ENCODE measurements around the gene PTPRM.

Gene PTPRM

GRCh38 chr18:8329186-8329771 lies 762.2 kb downstream of the PTPRM start:
- H3K79me2 ChIP-seq (ENCODE audit: control insufficient read depth, low read length) = no peaks in the 10 kb centered on the region
- no peak overlapping the region for H3K4me2 ChIP-seq (ENCODE audit: low read length)
- no peak overlapping the region for H3K4me3 ChIP-seq (ENCODE audit: low read length)
- no peaks in the 10 kb centered on the region for H3K9me3 ChIP-seq (ENCODE audit: control insufficient read depth, insufficient read depth, low read length)
- no peaks in the 10 kb centered on the region for H3K36me3 ChIP-seq (ENCODE audit: control insufficient read depth, low read length)
- no peak overlapping the region for H3K27ac ChIP-seq (ENCODE audit: low read depth, low read length)
- H3K27me3 ChIP-seq (ENCODE audit: control insufficient read depth, low read length) = no peaks in the 10 kb centered on the region
- H4K20me1 ChIP-seq (ENCODE audit: control insufficient read depth, insufficient read depth, low read depth, low read length) = no peaks in the 10 kb centered on the region
- H3F3A ChIP-seq (ENCODE audit: control insufficient read depth, insufficient read depth) = no peaks in the 10 kb centered on the region
- no peaks in the 10 kb centered on the region for H3K9me2 ChIP-seq (replicated peaks; ENCODE audit: control insufficient read depth, low read length)
- TF ChIP-seq EZH2phosphoT487 (IDR thresholded peaks at IDR 0.05; ENCODE audit: borderline replicate concordance, low read length) = no peak
- TF ChIP-seq, protein P1, sequence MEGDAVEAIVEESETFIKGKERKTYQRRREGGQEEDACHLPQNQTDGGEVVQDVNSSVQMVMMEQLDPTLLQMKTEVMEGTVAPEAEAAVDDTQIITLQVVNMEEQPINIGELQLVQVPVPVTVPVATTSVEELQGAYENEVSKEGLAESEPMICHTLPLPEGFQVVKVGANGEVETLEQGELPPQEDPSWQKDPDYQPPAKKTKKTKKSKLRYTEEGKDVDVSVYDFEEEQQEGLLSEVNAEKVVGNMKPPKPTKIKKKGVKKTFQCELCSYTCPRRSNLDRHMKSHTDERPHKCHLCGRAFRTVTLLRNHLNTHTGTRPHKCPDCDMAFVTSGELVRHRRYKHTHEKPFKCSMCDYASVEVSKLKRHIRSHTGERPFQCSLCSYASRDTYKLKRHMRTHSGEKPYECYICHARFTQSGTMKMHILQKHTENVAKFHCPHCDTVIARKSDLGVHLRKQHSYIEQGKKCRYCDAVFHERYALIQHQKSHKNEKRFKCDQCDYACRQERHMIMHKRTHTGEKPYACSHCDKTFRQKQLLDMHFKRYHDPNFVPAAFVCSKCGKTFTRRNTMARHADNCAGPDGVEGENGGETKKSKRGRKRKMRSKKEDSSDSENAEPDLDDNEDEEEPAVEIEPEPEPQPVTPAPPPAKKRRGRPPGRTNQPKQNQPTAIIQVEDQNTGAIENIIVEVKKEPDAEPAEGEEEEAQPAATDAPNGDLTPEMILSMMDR (IDR thresholded peaks at IDR 0.05; ENCODE audit: low read depth, low read length, poor library complexity, severe bottlenecking) = no peak
- no peaks in the 10 kb centered on the region for H3K4me1 ChIP-seq (ENCODE audit: control insufficient read depth, low read length)

GRCh38 chr18:8330575-8330974 lies 763.5 kb downstream of the PTPRM start:
- no peaks in the 10 kb centered on the region for H3K79me2 ChIP-seq (ENCODE audit: control insufficient read depth, low read length)
- no peaks in the 10 kb centered on the region for H3F3A ChIP-seq (ENCODE audit: control insufficient read depth, insufficient read depth)
- no peak overlapping the region for H3K27ac ChIP-seq (ENCODE audit: low read depth, low read length)
- no peaks in the 10 kb centered on the region for H4K20me1 ChIP-seq (ENCODE audit: control insufficient read depth, insufficient read depth, low read depth, low read length)
- no peaks in the 10 kb centered on the region for H3K27me3 ChIP-seq (ENCODE audit: control insufficient read depth, low read length)
- H3K36me3 ChIP-seq (ENCODE audit: control insufficient read depth, low read length) = no peaks in the 10 kb centered on the region
- no peak overlapping the region for H3K4me3 ChIP-seq (ENCODE audit: low read length)
- no peak overlapping the region for H3K4me2 ChIP-seq (ENCODE audit: low read length)
- H3K4me1 ChIP-seq (ENCODE audit: control insufficient read depth, low read length) = no peaks in the 10 kb centered on the region
- TF ChIP-seq, protein P1 (IDR thresholded peaks at IDR 0.05; ENCODE audit: low read depth, low read length, poor library complexity, severe bottlenecking) = no peak
- no peak for TF ChIP-seq EZH2phosphoT487 (IDR thresholded peaks at IDR 0.05; ENCODE audit: borderline replicate concordance, low read length)
- H3K9me3 ChIP-seq (ENCODE audit: control insufficient read depth, insufficient read depth, low read length) = no peaks in the 10 kb centered on the region
- no peaks in the 10 kb centered on the region for H3K9me2 ChIP-seq (replicated peaks; ENCODE audit: control insufficient read depth, low read length)

GRCh38 chr18:8332286-8332685 lies 765.2 kb downstream of the PTPRM start:
- no peaks in the 10 kb centered on the region for H4K20me1 ChIP-seq (ENCODE audit: control insufficient read depth, insufficient read depth, low read depth, low read length)
- H3K79me2 ChIP-seq (ENCODE audit: control insufficient read depth, low read length) = no peaks in the 10 kb centered on the region
- H3K9me2 ChIP-seq (replicated peaks; ENCODE audit: control insufficient read depth, low read length) = no peaks in the 10 kb centered on the region
- H3K4me1 ChIP-seq (ENCODE audit: control insufficient read depth, low read length) = no peaks in the 10 kb centered on the region
- H3K27me3 ChIP-seq (ENCODE audit: control insufficient read depth, low read length) = no peaks in the 10 kb centered on the region
- H3K27ac ChIP-seq (ENCODE audit: low read depth, low read length) = no peak overlapping the region
- H3K9me3 ChIP-seq (ENCODE audit: control insufficient read depth, insufficient read depth, low read length) = no peaks in the 10 kb centered on the region
- H3K4me3 ChIP-seq (ENCODE audit: low read length) = no peak overlapping the region
- TF ChIP-seq, protein P1 (IDR thresholded peaks at IDR 0.05; ENCODE audit: low read depth, low read length, poor library complexity, severe bottlenecking) = no peak
- no peak for TF ChIP-seq EZH2phosphoT487 (IDR thresholded peaks at IDR 0.05; ENCODE audit: borderline replicate concordance, low read length)
- no peak overlapping the region for H3K4me2 ChIP-seq (ENCODE audit: low read length)
- H3K36me3 ChIP-seq (ENCODE audit: control insufficient read depth, low read length) = no peaks in the 10 kb centered on the region
- no peaks in the 10 kb centered on the region for H3F3A ChIP-seq (ENCODE audit: control insufficient read depth, insufficient read depth)
